HG02852 (cell line): ENCODE data around the gene GDF7.

ENCODE experiments used
- ATAC-seq: cut with Tn5 transposase; IDR thresholded peaks from one replicate; pipeline ENCODE4 v1.9.1; 2021; ENCODE audit warnings: mild to moderate bottlenecking, moderate library complexity; ENCODE audit not compliant: unreplicated experiment

GDF7 gene

GRCh38 chr2:20660506-20661420, 6.2 kb upstream of the GDF7 start:
- no peak for ATAC-seq

- peak; percentile 64 for ATAC-seq
Measured at GRCh38 chr2:20661421-20662307, 5.3 kb upstream of the GDF7 start.

- no peak for ATAC-seq
Measured at GRCh38 chr2:20662308-20662937, 4.5 kb upstream of the GDF7 start.

- no peak for ATAC-seq
Measured at GRCh38 chr2:20663196-20664070, 3.5 kb upstream of the GDF7 start.

- ATAC-seq: no peak
Measured at GRCh38 chr2:20664071-20664390, 2.9 kb upstream of the GDF7 start.

GRCh38 chr2:20664431-20665242, 2.3 kb upstream of the GDF7 start:
- ATAC-seq: no peak

- ATAC-seq: no peak
Measured at GRCh38 chr2:20665243-20666004, 1.5 kb upstream of the GDF7 start.

GRCh38 chr2:20666005-20666303, 990 bp upstream of the GDF7 start:
- peak; percentile 3 for ATAC-seq

GRCh38 chr2:20667151-20667530, 197 bp downstream of the GDF7 start:
- ATAC-seq: peak; percentile 33

GRCh38 chr2:20667531-20668401, 822 bp downstream of the GDF7 start:
- ATAC-seq: no peak

- ATAC-seq: no peak
Measured at GRCh38 chr2:20668451-20668850, 1.5 kb downstream of the GDF7 start.

- ATAC-seq: no peak
Measured at GRCh38 chr2:20668871-20669475, 2.0 kb downstream of the GDF7 start.

- no peak for ATAC-seq
Measured at GRCh38 chr2:20669562-20670314, 2.8 kb downstream of the GDF7 start.

GRCh38 chr2:20670315-20671035, 3.5 kb downstream of the GDF7 start:
- ATAC-seq: no peak

- no peak for ATAC-seq
Measured at GRCh38 chr2:20671036-20671735, 4.2 kb downstream of the GDF7 start.

- no peak for ATAC-seq
Measured at GRCh38 chr2:20671736-20672080, 4.8 kb downstream of the GDF7 start.
